Measurements from ENCODE around the gene ASH1L.
A peak's percentile ranks its signal among the peaks of the same experiment; 100 is the strongest.
"Not testable (repeated sequence)": the region's sequence is repeated elsewhere in the genome, so short reads cannot be mapped to it uniquely, and the experiment has no call there.

ASH1L gene

DNA sequence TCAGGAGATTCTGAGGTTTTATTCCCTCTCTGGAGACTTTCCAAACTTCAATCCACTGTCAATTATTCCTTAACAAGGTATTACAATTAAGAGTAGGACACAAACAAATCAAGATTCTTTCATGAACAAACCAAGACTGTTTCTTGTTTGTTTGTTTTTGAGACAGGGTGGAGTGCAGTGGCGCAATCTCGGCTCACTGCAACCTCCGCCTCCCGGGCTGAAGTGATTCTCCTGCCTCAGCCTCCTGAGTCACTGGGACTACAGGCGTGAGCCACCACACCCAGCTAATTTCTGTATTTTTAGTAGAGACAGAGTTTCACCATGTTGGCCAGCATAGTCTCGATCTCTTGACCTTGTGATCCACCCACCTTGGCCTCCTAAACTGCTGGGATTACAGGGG is 51.2 kb downstream of the ASH1L start:
- H3K27ac ChIP-seq (ENCODE audit: insufficient read depth in 1 of 2, low read depth in 1 of 2, low read length in 2 of 2, poor library complexity in 1 of 2, severe bottlenecking in 2 of 2); H3K36me3 ChIP-seq (ENCODE audit: control insufficient read depth in 4 of 4, insufficient read depth in 4 of 4, low read length in 3 of 4); CTCF ChIA-PET; H3K4me3 ChIP-seq (ENCODE audit: control insufficient read depth in 1 of 7, extremely low read depth in 1 of 7, insufficient read depth in 4 of 7, low read depth in 2 of 7, low read length in 6 of 7); H3K27me3 ChIP-seq (replicated peaks in 2 of 5; ENCODE audit: control insufficient read depth in 4 of 5, insufficient read depth in 5 of 5, low read length in 4 of 5); POLR2A ChIA-PET; DNase-seq; H3K9me3 ChIP-seq (ENCODE audit: control extremely low read depth in 1 of 5, control insufficient read depth in 4 of 5, insufficient read depth in 2 of 5, low read depth in 1 of 5, low read length in 4 of 5): not testable (repeated sequence)
- H3K4me1 ChIP-seq (ENCODE audit: control extremely low read depth in 1 of 4, control insufficient read depth in 4 of 4, insufficient read depth in 4 of 4, low read length in 3 of 4), result peaks cover 0 to 18% (median 5%) of the 10 kb centered on the region in 4 experiments
- 95% methylated on average over 4 of the region's 6 CpGs for WGBS (ENCODE audit: insufficient coverage)

DNA sequence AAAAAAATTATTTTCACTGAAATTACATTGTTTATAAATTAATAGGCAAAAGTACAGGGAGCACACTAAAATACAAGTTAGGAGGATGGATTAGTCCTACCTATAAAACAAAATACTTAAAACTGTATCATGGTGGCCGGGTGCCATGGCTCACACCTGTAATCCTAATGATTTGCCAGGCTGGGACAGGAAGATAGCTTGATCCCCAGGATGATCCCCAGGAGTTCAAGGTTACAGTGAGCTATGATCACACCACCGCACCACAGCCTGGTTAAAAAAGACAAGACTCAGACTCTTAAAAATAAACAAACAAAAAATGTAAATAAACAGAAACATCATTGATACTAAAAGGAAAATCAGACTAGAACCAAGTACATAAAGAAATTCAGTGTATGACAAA is 53.5 kb downstream of the ASH1L start:
- POLR2A ChIA-PET, result no interaction called here
- Histone ChIP-seq H3K27me3 (replicated peaks in 2 of 5; ENCODE audit: control insufficient read depth in 4 of 5, insufficient read depth in 5 of 5, low read length in 4 of 5) (no peaks in the 10 kb centered on the region), H3K9me3 (ENCODE audit: control extremely low read depth in 1 of 5, control insufficient read depth in 4 of 5, insufficient read depth in 2 of 5, low read depth in 1 of 5, low read length in 4 of 5) (no peaks in the 10 kb centered on the region), H3K27ac (ENCODE audit: insufficient read depth in 1 of 2, low read depth in 1 of 2, low read length in 2 of 2, poor library complexity in 1 of 2, severe bottlenecking in 2 of 2) (no peak overlapping the region), H3K36me3 (ENCODE audit: control insufficient read depth in 4 of 4, insufficient read depth in 4 of 4, low read length in 3 of 4) (peaks cover 2 to 5% (median 4%) of the 10 kb centered on the region in 4 experiments), H3K4me3 (ENCODE audit: control insufficient read depth in 1 of 7, extremely low read depth in 1 of 7, insufficient read depth in 4 of 7, low read depth in 2 of 7, low read length in 6 of 7) (no peak overlapping the region), H3K4me1 (ENCODE audit: control extremely low read depth in 1 of 4, control insufficient read depth in 4 of 4, insufficient read depth in 4 of 4, low read length in 3 of 4) (peaks cover 0 to 10% (median 1%) of the 10 kb centered on the region in 4 experiments)
- 83% methylated on average over 1 of the region's 2 CpGs for WGBS (ENCODE audit: insufficient coverage)
- DNase-seq, result no peak
- CTCF ChIA-PET, result no interaction called here

DNA sequence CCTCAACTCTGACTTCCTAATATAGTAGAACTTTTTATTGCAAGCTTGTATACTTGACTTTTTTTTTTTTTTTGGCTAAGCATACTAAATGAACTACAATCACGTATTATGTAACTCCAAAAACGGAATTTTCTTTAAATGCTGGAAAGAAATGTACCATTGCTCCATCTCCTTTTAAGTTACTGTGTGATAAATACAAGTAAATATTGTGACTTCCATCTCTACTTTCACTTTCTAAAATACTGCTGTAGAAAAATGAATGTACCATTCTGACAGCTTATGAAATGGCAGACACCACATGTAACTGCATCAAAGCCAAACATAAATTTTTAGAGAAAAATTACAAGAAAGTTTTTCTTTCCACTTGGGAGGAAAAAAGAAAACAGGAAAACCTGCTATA is 54.7 kb downstream of the ASH1L start:
- POLR2A ChIA-PET, result no interaction called here
- Histone ChIP-seq H3K27me3 (replicated peaks in 2 of 5; ENCODE audit: control insufficient read depth in 4 of 5, insufficient read depth in 5 of 5, low read length in 4 of 5) (no peaks in the 10 kb centered on the region), H3K4me3 (ENCODE audit: control insufficient read depth in 1 of 7, extremely low read depth in 1 of 7, insufficient read depth in 4 of 7, low read depth in 2 of 7, low read length in 6 of 7) (peak overlapping the region in 2 of 7 experiments; percentile 13 to 42), H3K27ac (ENCODE audit: insufficient read depth in 1 of 2, low read depth in 1 of 2, low read length in 2 of 2, poor library complexity in 1 of 2, severe bottlenecking in 2 of 2) (peak overlapping the region in 1 of 2 experiments; percentile 26), H3K36me3 (ENCODE audit: control insufficient read depth in 4 of 4, insufficient read depth in 4 of 4, low read length in 3 of 4) (peaks cover under 1 to 5% (median 4%) of the 10 kb centered on the region in 4 experiments), H3K9me3 (ENCODE audit: control extremely low read depth in 1 of 5, control insufficient read depth in 4 of 5, insufficient read depth in 2 of 5, low read depth in 1 of 5, low read length in 4 of 5) (no peaks in the 10 kb centered on the region), H3K4me1 (ENCODE audit: control extremely low read depth in 1 of 4, control insufficient read depth in 4 of 4, insufficient read depth in 4 of 4, low read length in 3 of 4) (peaks cover 0 to 10% (median 1%) of the 10 kb centered on the region in 4 experiments)
- no CpG with 5 or more reads among the region's 2 CpGs for WGBS (ENCODE audit: insufficient coverage)
- peak in 2 of 3 donors; percentile 30 to 36 for DNase-seq
- CTCF ChIA-PET, result no interaction called here

DNA sequence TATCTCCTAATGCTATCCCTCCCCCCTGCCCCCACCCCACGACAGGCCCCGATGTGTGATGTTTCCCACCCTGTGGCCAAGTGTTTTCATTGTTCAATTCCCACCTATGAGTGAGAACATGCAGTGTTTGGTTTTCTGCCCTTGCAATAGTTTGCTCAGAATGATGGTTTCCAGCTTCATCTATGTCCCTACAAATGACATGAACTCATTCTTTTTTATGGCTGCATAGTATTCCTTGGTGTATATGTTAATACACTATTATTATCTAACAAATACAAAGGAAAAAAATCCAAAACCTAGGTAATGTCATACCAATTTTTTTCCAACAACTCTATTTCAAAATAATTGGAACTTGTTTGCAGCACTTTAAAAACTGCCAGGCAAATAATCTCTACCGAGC is 56.6 kb downstream of the ASH1L start:
- H3K36me3 ChIP-seq (ENCODE audit: control insufficient read depth in 4 of 4, insufficient read depth in 4 of 4, low read length in 3 of 4); POLR2A ChIA-PET; CTCF ChIA-PET; H3K9me3 ChIP-seq (ENCODE audit: control extremely low read depth in 1 of 5, control insufficient read depth in 4 of 5, insufficient read depth in 2 of 5, low read depth in 1 of 5, low read length in 4 of 5); H3K4me1 ChIP-seq (ENCODE audit: control extremely low read depth in 1 of 4, control insufficient read depth in 4 of 4, insufficient read depth in 4 of 4, low read length in 3 of 4); H3K27ac ChIP-seq (ENCODE audit: insufficient read depth in 1 of 2, low read depth in 1 of 2, low read length in 2 of 2, poor library complexity in 1 of 2, severe bottlenecking in 2 of 2); H3K27me3 ChIP-seq (replicated peaks in 2 of 5; ENCODE audit: control insufficient read depth in 4 of 5, insufficient read depth in 5 of 5, low read length in 4 of 5); DNase-seq; H3K4me3 ChIP-seq (ENCODE audit: control insufficient read depth in 1 of 7, extremely low read depth in 1 of 7, insufficient read depth in 4 of 7, low read depth in 2 of 7, low read length in 6 of 7): not testable (repeated sequence)
- 100% methylated on average over 1 of the region's 3 CpGs for WGBS (ENCODE audit: insufficient coverage)

DNA sequence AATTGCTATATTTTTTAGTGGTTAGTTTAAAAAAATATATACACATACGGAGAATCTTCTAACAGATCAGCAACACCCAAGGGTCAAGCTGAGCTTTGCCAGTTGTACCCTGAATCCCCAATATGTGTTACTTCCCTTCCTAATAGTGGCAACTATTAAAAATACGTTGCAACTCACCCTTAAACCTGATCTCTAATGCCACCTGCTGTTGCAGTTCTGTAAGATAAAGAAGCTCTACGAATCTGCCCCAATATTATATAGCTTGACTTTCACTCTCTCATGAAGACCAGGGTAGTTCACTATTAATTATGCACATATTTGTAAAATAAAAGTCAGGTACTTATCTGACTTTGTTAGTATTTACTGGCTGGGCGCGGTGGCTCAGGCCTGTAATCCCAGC is 58.4 kb downstream of the ASH1L start:
- H3K4me1 ChIP-seq (ENCODE audit: control extremely low read depth in 1 of 4, control insufficient read depth in 4 of 4, insufficient read depth in 4 of 4, low read length in 3 of 4), result peaks cover 3 to 18% (median 9%) of the 10 kb centered on the region in 4 experiments
- H3K4me3 ChIP-seq (ENCODE audit: control insufficient read depth in 1 of 7, extremely low read depth in 1 of 7, insufficient read depth in 4 of 7, low read depth in 2 of 7, low read length in 6 of 7), result no peak overlapping the region
- H3K9me3 ChIP-seq (ENCODE audit: control extremely low read depth in 1 of 5, control insufficient read depth in 4 of 5, insufficient read depth in 2 of 5, low read depth in 1 of 5, low read length in 4 of 5), result no peaks in the 10 kb centered on the region
- H3K36me3 ChIP-seq (ENCODE audit: control insufficient read depth in 4 of 4, insufficient read depth in 4 of 4, low read length in 3 of 4), result peaks cover 0 to 2% (median 0%) of the 10 kb centered on the region in 4 experiments
- 40% methylated on average over 2 of the region's 5 CpGs for WGBS (ENCODE audit: insufficient coverage)
- peak; percentile 67 to 78 (median 74) for DNase-seq
- H3K27me3 ChIP-seq (replicated peaks in 2 of 5; ENCODE audit: control insufficient read depth in 4 of 5, insufficient read depth in 5 of 5, low read length in 4 of 5), result no peaks in the 10 kb centered on the region
- H3K27ac ChIP-seq (ENCODE audit: insufficient read depth in 1 of 2, low read depth in 1 of 2, low read length in 2 of 2, poor library complexity in 1 of 2, severe bottlenecking in 2 of 2), result no peak overlapping the region
- CTCF ChIA-PET, result interaction anchor here (0.8 to 1.6 kb wide), 11 partner anchors 9 to 254 kb away, joined by 3 to 8 read pairs (median 4); no protein-coding TSS in a partner anchor
- POLR2A ChIA-PET, result interaction anchor here (0.8 kb wide), 1 partner anchor 59 kb away, joined by 3 read pairs; the partner anchor contains the start of gene ASH1L

DNA sequence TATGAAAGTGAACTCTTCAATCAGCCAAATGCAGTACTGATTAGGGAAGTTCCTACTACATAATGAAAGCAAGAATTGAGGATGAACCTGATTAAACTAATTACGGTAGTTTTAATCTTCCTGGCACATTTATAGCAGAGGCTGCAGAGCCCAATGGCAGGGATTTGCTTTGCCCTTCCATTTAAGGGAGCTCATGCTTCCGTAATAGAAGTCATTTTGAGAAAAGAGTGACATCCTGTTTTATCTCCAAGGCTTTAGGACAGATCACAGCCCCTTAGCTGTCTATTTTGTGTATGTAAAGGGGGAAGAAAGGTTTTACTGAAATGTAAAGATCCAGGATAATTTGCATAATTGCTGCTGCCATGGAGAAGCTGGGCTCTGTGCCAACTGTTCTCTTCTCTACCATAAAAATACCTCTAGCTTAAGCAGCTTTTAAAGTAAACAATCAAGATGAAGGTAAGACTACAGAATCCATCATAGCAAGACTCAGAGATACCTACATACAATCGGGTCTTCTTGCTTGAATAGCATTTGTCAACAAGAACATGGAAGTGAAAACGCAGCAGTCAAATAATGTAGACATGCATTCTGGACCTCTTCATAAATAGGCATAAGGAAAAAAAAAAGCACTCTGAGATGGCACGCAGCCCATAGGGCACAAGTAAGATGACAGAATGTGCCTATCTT is 62.5 kb downstream of the ASH1L start:
- no peaks in the 10 kb centered on the region for H3K27me3 ChIP-seq (replicated peaks in 2 of 5; ENCODE audit: control insufficient read depth in 4 of 5, insufficient read depth in 5 of 5, low read length in 4 of 5)
- ChIA-PET CTCF (interaction anchor here (1.0 kb wide), 1 partner anchor 21 kb away, joined by 3 read pairs; no protein-coding TSS in a partner anchor), POLR2A (interaction anchor here (1.3 kb wide), 1 partner anchor 63 kb away, joined by 3 read pairs; the partner anchor contains the start of gene ASH1L)
- WGBS (ENCODE audit: insufficient coverage), result 77% methylated on average over 4 of the region's 5 CpGs
- DNase-seq, result peak; percentile 11 to 51 (median 45)
- H3K27ac ChIP-seq (ENCODE audit: insufficient read depth in 1 of 2, low read depth in 1 of 2, low read length in 2 of 2, poor library complexity in 1 of 2, severe bottlenecking in 2 of 2), result peak overlapping the region in 1 of 2 experiments; percentile 35
- H3K4me1 ChIP-seq (ENCODE audit: control extremely low read depth in 1 of 4, control insufficient read depth in 4 of 4, insufficient read depth in 4 of 4, low read length in 3 of 4), result peaks cover 3 to 9% (median 8%) of the 10 kb centered on the region in 4 experiments
- H3K9me3 ChIP-seq (ENCODE audit: control extremely low read depth in 1 of 5, control insufficient read depth in 4 of 5, insufficient read depth in 2 of 5, low read depth in 1 of 5, low read length in 4 of 5), result no peaks in the 10 kb centered on the region
- H3K4me3 ChIP-seq (ENCODE audit: control insufficient read depth in 1 of 7, extremely low read depth in 1 of 7, insufficient read depth in 4 of 7, low read depth in 2 of 7, low read length in 6 of 7), result peak overlapping the region in 2 of 7 experiments; percentile 7 to 19
- H3K36me3 ChIP-seq (ENCODE audit: control insufficient read depth in 4 of 4, insufficient read depth in 4 of 4, low read length in 3 of 4), result peaks cover 0 to 5% (median 2%) of the 10 kb centered on the region in 4 experiments

DNA sequence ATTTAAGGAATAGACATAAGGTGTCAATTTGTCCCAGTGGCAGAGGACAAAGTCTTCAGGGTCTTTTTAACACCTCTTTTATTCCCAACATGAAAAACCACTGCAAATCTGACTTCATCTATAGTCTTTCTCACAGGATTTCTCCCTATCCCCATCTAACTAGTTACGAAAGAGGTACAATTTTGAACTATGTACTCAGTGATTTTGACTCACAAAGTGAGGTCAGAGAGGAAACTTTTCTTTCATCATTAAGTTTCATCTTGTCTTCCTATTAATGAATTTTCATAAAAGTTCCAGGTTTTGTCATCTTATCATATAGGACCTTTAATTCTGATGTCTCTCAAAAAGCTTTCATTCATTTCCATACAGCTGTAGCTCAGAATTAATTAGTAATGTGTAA is 63.3 kb downstream of the ASH1L start:
- no peak overlapping the region for H3K4me3 ChIP-seq (ENCODE audit: control insufficient read depth in 1 of 7, extremely low read depth in 1 of 7, insufficient read depth in 4 of 7, low read depth in 2 of 7, low read length in 6 of 7)
- ChIA-PET CTCF (no interaction called here), POLR2A (no interaction called here)
- DNase-seq, result no peak
- WGBS (ENCODE audit: insufficient coverage), result 80% methylated on average over 1 of the region's 1 CpG
- H3K9me3 ChIP-seq (ENCODE audit: control extremely low read depth in 1 of 5, control insufficient read depth in 4 of 5, insufficient read depth in 2 of 5, low read depth in 1 of 5, low read length in 4 of 5), result no peaks in the 10 kb centered on the region
- no peak overlapping the region for H3K27ac ChIP-seq (ENCODE audit: insufficient read depth in 1 of 2, low read depth in 1 of 2, low read length in 2 of 2, poor library complexity in 1 of 2, severe bottlenecking in 2 of 2)
- peaks cover 0 to 5% (median 3%) of the 10 kb centered on the region in 4 experiments for H3K36me3 ChIP-seq (ENCODE audit: control insufficient read depth in 4 of 4, insufficient read depth in 4 of 4, low read length in 3 of 4)
- no peaks in the 10 kb centered on the region for H3K27me3 ChIP-seq (replicated peaks in 2 of 5; ENCODE audit: control insufficient read depth in 4 of 5, insufficient read depth in 5 of 5, low read length in 4 of 5)
- peaks cover 3 to 9% (median 8%) of the 10 kb centered on the region in 4 experiments for H3K4me1 ChIP-seq (ENCODE audit: control extremely low read depth in 1 of 4, control insufficient read depth in 4 of 4, insufficient read depth in 4 of 4, low read length in 3 of 4)
